ENCODE measurements around the gene SKI. TPM values are rescaled to one million over a fixed set of nuclear protein-coding genes. Genes with fewer than 3 reads are reported as not detected.

SKI gene
- total and polyA plus RNA-seq, 2 of the 8 experiments (the other 6 are each of a cell fraction or from before 2014, with no cell fraction given) = 8.3 to 87.6 TPM

DNA sequence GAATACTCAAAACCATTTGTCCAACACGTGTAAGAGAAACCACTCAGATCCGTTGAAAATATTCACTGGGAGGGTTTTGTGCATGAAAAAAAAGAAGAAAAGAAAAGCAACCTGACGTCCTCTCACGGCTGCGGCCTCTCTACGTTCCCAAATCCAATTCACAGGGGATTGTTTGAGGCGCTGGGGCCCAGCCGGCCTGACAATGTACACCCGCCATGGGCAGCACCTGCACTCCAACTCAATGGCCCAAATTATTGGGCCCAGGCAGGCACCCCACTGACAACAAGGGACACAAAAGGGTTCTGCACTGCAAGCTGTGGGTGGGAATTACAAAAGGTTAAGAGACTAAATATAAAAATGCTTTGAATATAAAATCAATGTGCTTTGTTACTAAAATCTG, 121.7 kb downstream of the SKI start (continued):
- TF ChIP-seq, protein P1, sequence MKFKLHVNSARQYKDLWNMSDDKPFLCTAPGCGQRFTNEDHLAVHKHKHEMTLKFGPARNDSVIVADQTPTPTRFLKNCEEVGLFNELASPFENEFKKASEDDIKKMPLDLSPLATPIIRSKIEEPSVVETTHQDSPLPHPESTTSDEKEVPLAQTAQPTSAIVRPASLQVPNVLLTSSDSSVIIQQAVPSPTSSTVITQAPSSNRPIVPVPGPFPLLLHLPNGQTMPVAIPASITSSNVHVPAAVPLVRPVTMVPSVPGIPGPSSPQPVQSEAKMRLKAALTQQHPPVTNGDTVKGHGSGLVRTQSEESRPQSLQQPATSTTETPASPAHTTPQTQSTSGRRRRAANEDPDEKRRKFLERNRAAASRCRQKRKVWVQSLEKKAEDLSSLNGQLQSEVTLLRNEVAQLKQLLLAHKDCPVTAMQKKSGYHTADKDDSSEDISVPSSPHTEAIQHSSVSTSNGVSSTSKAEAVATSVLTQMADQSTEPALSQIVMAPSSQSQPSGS (IDR thresholded peaks at IDR 0.05; ENCODE audit: low read length) = no peak
- TF ChIP-seq YY1 (IDR thresholded peaks at IDR 0.05; ENCODE audit: low read depth, low read length) (no peak), KDM5A (IDR thresholded peaks at IDR 0.05; ENCODE audit: low read length) (no peak), TAF1 (IDR thresholded peaks at IDR 0.05; ENCODE audit: low read depth, low read length) (no peak), JUN (IDR thresholded peaks at IDR 0.05; ENCODE audit: low read depth, low read length) (no peak), CREB1 (IDR thresholded peaks at IDR 0.05) (no peak), ZNF274 (IDR thresholded peaks at IDR 0.05; ENCODE audit: borderline replicate concordance, extremely low read depth, low read length) (no peak), POLR2AphosphoS5 (IDR thresholded peaks at IDR 0.05; ENCODE audit: low read depth, low read length) (no peak), BACH1 (IDR thresholded peaks at IDR 0.05; ENCODE audit: low read length) (no peak)

Measured in H1 (cell line).